A549 (cell line): Measurements from ENCODE around the gene KCTD3.

Experiments used
- CTCF ChIP-seq: fragments of >200 bp; sonication (Bioruptor Twin); formaldehyde crosslinking; IDR thresholded peaks from 3 replicates; pipeline ENCODE4 v1.5.1; 2016
- MAX ChIP-seq: IDR thresholded peaks from 2 replicates; pipeline ENCODE4 v1.6.1; 2012
- POLR2A ChIP-seq: IDR thresholded peaks from 2 replicates; pipeline ENCODE4 v1.6.1; 2012; ENCODE audit warnings: mild to moderate bottlenecking, low read length
- RNF2 ChIP-seq: fragments of 200-600 bp; sonication (generic); IDR thresholded peaks from 2 replicates; pipeline ENCODE4 v1.6.1; 2016; ENCODE audit warnings: low read depth, mild to moderate bottlenecking, antibody characterized with exemption, moderate library complexity, borderline replicate concordance
- SMC3 ChIP-seq: fragments of >200 bp; sonication (Bioruptor Twin); formaldehyde crosslinking; IDR thresholded peaks from 3 replicates; pipeline ENCODE4 v1.6.1; 2018; ENCODE audit warnings: inconsistent platforms

DNA sequence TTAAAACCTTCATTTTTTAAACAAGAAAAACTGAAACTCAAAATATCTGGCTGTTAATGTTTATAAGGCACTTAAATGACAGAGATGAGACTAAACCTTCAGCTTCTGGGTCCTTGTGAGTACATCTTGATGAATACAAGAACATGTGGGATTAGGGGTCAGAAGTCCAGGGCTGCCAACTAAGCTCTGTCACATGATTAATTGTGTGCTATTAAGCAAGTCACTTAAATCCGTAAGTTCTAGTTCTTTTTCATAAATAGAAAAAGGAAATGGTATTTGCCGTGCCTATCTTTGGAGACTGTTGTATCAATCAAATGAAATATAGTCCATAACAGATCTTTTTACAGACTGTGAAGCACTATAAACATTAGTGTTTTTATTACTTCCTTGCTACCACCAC, 43.2 kb upstream of the KCTD3 start:
- no peak for TF ChIP-seq RNF2
- no peak for TF ChIP-seq SMC3
- TF ChIP-seq MAX: no peak
- TF ChIP-seq POLR2A: no peak
- TF ChIP-seq CTCF: 0 out of 3 replicates have a peak, but pooled peaks have one; percentile 2
